Erythroblast (primary cell): Measurements from ENCODE around the gene AGAP9.
"Not testable (repeated sequence)": the region's sequence is repeated elsewhere in the genome, so short reads cannot be mapped to it uniquely, and the experiment has no call there.

Source experiments
- GATA1 ChIP-seq: IDR thresholded peaks from 2 replicates; pipeline ENCODE4 v1.6.1; 2011; ENCODE audit warnings: low read depth, mild to moderate bottlenecking, control low read depth, low read length, moderate library complexity
- POLR2A ChIP-seq: IDR thresholded peaks from 2 replicates; pipeline ENCODE4 v1.6.1; 2011; ENCODE audit warnings: mild to moderate bottlenecking, low read length

- not testable (repeated sequence) for TF ChIP-seq POLR2A, GATA1
Measured at GRCh38 chr10:47555334-47555733, 31.9 kb upstream of the AGAP9 start.
